ENCODE measurements around the gene ADAMTS2.

Gene ADAMTS2

GRCh38 chr5:179227580-179228311 lies 117.5 kb downstream of the ADAMTS2 start:
- no peak for DNase-seq (ENCODE audit: low read depth)
- no peak overlapping the region for H3K4me3 ChIP-seq (ENCODE audit: low read depth, low read length)
- TF ChIP-seq CTCF (IDR thresholded peaks at IDR 0.05; ENCODE audit: insufficient read depth, low read depth, low read length, missing control alignments): no peak

- no peak overlapping the region for H3K4me3 ChIP-seq (ENCODE audit: low read depth, low read length)
- DNase-seq (ENCODE audit: low read depth): no peak
- TF ChIP-seq CTCF (IDR thresholded peaks at IDR 0.05; ENCODE audit: insufficient read depth, low read depth, low read length, missing control alignments): no peak
Observed at GRCh38 chr5:179227229-179227579, 118.1 kb downstream of the ADAMTS2 start.

GRCh38 chr5:179226696-179227095 lies 118.6 kb downstream of the ADAMTS2 start:
- no peak for TF ChIP-seq CTCF (IDR thresholded peaks at IDR 0.05; ENCODE audit: insufficient read depth, low read depth, low read length, missing control alignments)
- no peak for DNase-seq (ENCODE audit: low read depth)

DNA sequence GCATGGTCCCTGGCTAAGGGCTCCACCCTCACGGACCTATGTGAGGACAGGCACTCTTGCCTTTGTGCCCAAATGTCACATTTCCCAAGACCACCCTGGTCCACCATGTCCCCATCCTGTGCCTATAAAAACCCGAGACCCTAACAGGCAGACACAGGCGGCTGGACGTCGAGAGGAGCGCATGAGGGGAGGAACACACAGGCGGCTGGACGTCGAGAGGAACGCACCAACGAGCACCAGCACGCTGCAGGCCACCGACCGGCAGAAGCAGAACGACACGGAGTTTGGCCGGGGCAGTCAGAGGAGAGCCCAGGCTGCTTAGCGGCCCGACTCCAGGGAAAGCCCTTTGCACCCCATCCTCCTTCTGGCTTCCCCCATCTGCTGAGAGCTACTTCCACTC lies 119.9 kb downstream of the ADAMTS2 start:
- H3K4me3 ChIP-seq (ENCODE audit: low read depth, low read length): no peak overlapping the region
- DNase-seq (ENCODE audit: low read depth): no peak
- TF ChIP-seq CTCF (IDR thresholded peaks at IDR 0.05; ENCODE audit: insufficient read depth, low read depth, low read length, missing control alignments): no peak

More at GRCh38 chr5:179226696-179227095, 118.6 kb downstream of the ADAMTS2 start:
- no peak overlapping the region for H3K4me3 ChIP-seq (ENCODE audit: low read depth, low read length)

DNA sequence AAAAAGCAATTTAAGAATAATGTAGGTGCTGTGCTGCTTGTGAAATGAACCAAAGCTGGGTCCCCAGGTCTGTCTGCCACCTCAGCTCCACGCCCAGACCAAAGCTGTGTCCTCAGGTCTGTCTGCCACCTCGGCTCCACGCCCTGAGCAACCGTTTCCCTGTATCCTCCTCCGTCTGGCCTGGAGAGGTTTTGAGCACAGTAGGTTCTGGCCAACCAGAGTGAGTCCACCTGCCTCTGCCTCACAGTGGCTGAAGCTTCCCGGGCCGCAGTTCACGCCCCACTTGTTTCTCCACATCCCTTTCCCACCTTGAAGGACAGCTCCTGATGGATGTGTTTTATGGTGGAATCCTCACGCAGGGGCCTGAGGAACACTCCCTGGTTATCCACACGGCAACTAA lies 120.5 kb downstream of the ADAMTS2 start:
- no peak overlapping the region for H3K4me3 ChIP-seq (ENCODE audit: low read depth, low read length)
- TF ChIP-seq CTCF (IDR thresholded peaks at IDR 0.05; ENCODE audit: insufficient read depth, low read depth, low read length, missing control alignments): no peak
- no peak for DNase-seq (ENCODE audit: low read depth)

GRCh38 chr5:179223961-179224360 lies 121.3 kb downstream of the ADAMTS2 start:
- H3K4me3 ChIP-seq (ENCODE audit: low read depth, low read length): no peak overlapping the region
- no peak for TF ChIP-seq CTCF (IDR thresholded peaks at IDR 0.05; ENCODE audit: insufficient read depth, low read depth, low read length, missing control alignments)
- no peak for DNase-seq (ENCODE audit: low read depth)

DNA sequence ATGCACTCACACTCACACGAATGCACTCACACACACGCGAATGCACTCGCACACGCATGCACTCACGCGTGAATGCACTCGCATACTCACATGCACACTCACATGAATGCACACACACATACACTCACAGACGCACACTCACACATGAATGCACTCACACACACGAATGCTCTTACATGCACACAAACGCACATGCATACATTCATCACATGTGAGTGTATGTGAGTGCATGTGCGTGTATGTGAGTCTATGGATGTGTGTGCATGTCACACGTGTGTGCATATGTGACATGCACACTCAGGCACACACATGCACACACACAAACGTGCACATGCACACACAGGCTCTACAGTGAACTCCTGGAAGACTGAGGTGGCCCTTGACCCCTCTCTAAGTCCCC lies 121.7 kb downstream of the ADAMTS2 start:
- DNase-seq (ENCODE audit: low read depth): no peak
- TF ChIP-seq CTCF (IDR thresholded peaks at IDR 0.05; ENCODE audit: insufficient read depth, low read depth, low read length, missing control alignments): no peak
- H3K4me3 ChIP-seq (ENCODE audit: low read depth, low read length): no peak overlapping the region
